HG02623 (cell line): Measurements from ENCODE around the gene SNTB2.

Experiments
- ATAC-seq: cut with Tn5 transposase; IDR thresholded peaks from one replicate; pipeline ENCODE4 v1.9.1; 2021; ENCODE audit warnings: moderate library complexity; ENCODE audit not compliant: unreplicated experiment

Gene SNTB2

DNA sequence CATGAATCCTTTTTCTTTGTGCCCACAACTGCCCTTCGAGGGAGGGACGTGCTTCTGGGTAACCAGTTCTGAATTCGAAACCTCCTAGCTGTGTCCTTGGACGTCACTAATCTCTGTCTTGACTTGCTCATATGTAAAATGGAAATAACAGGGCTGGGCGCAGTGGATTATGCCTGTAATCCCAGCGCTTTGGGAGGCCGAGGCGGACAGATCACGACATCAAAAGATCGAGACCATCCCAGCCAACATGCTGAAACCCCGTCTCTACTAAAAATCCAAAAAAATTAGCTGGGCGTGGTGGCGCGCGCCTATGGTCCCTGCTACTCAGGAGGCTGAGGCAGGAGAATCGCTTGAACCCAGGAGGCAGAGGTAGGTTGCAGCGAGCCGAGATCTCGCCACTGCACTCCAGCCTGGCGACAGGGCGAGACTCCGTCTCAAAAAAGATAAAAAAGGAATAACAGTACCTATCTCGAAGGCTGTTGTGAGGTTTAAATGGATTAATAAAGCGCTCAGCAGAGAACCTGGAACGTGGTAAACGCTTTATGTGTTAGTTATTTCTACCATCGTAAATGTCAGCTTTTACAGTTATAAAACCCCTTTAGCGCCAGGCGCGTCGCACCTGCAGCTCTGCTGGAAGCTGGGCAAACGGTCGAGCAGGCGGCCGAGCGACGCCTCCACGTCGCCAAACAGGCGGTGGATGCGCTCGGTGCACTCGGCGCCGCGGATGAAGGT, 151.8 kb downstream of the SNTB2 start:
- no peak for ATAC-seq

DNA sequence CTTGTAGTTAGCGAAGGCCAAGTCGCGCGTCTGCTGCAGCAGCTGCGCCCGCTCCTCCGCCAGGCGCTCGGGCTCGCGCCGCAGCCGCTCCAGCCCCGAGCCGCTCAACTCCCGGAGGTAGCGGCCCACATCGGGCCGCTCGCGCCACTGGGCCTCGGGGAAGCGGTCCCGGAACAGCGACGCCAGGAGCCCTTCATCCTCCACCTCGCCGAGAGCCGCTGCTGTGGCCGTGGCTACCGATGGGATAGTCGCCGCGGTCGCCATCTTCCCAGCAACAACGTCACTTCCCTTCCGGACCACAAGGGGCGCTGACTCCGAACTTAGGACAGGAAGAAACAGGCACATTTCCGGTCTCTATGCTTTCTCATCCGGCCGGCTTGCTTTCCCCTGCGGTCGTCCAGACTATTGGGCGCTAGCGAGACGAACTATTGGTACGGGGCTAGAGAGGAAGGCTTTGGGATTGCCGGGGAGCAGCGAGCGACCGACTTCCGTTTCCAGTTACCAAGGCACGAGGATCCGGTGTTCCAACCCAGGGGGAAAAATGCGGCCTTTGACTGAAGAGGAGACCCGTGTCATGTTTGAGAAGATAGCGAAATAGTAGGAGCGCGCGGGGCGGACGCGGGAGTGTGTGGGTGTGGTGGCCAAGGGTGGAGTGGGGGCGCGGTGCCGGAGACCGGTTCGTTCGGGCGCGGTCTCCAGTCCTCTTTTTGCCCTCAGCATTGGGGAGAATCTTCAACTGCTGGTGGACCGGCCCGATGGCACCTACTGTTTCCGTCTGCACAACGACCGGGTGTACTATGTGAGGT, 152.5 kb downstream of the SNTB2 start, which contains the start of the genes COG8 and NIP7:
Gene COG8, minus strand, starts transcription at position 276 of the 806 bp plus-strand sequence. Its CDS starts 12 bp downstream, at position 264.
Gene NIP7, plus strand, starts transcription at position 484 of the 806 bp plus-strand sequence. Its CDS starts 58 bp downstream, at position 542.
- ATAC-seq = peak; percentile 81

GRCh38 chr16:69340095-69340644, 153.2 kb downstream of the SNTB2 start:
- ATAC-seq = no peak

- ATAC-seq = no peak
These were observed 157.2 kb downstream of the SNTB2 start for GRCh38 chr16:69344171-69344570.

DNA sequence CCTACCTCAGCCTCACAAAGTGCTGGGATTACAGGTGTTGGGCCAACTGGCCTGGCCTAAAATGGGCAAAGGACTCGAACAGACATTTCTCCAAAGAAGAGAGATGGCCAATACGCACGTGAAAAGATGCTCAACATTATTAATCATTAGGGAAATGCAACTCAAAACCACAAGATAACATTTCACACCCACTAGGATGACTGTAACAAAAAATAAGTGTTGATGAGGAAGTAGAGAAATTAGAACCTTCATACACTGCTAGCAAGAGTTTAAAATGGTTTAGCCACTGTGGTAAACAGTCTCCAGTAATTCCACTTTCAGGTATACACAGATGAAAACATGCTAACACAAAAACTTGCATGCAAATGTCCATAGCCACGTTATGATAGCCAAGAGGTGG, 159.0 kb downstream of the SNTB2 start:
- no peak for ATAC-seq

DNA sequence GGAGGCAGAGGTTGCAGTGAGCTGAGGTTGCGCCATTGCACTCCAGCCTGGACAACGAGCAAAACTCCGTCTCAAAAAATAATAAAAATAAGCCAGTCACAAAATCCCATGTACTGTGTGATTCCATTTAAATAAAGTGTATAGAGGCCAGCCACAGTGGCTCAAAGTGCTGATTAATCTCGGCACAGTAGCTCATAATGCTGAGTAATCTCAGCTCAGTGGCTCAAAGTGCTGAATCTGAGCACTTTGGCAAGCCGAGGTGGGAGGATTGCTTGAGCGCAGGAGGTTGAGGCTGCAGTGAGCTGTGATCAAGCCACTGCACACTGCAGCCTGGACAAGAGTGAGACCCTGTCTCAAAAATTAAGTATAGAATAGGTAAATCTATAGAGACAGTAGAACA, 159.7 kb downstream of the SNTB2 start:
- ATAC-seq = no peak

GRCh38 chr16:69348222-69348621, 161.3 kb downstream of the SNTB2 start:
- ATAC-seq = no peak

DNA sequence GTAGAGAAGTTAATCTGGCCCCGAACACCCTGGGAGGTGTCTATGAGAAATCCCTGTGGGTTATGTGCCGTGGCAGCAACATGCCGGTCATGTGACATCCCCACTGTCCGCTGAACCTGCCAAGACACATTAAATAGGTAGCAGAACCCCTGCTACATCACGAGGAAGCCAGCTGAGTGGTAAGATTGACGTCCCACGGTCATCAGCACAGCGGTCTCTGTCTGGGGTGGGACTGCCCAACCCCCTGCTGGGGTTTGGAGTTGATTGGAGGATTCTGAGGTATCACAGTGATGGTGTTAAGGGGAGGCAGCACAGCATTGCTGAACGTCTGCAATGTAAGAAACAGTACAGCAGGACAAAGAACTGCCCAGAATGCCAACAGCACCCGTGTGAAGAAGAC, 162.6 kb downstream of the SNTB2 start:
- no peak for ATAC-seq

GRCh38 chr16:69350536-69351133, 163.7 kb downstream of the SNTB2 start:
- ATAC-seq = no peak

DNA sequence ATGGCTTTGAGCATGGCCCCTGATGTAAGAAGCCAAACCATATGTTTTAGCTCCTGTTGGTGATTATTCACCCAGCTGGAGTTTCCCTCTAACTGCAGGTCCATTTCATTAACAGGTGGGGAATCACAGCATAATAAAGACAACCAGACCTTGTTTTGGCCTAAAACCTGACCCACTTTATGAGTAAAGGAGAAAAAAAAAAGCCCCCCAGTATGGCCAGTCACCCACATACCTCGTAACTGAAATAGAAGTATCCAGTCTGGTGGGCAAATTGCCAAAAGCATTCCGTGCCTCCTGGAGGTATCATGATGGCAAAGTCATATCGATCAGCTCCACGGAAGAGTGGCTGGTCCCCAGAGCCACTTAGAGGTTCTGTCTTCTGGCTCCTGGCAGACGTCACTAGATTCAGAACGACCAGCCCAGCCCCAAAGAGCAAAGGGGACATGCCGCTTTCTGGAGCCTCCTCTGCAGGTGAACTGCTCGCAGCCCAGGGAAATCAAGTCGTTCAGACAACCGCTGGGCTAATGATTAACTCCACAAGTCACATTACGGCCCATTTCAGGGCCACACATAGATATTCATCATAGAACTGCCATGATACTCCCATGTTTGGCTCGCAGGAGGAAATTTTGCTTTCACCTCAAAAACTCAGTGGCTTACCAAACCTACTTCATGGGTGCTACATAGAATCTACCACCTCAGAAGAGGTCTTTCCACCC, 164.5 kb downstream of the SNTB2 start, which contains the start of gene TMED6:
Gene TMED6, minus strand, starts transcription at position 478 of the 719 bp plus-strand sequence. Its CDS starts 33 bp downstream, at position 445.
- no peak for ATAC-seq
